NOMO-1 (cell line): ENCODE measurements around the gene AIFM1.

Experiments
- DNase-seq, 2 experiments: peaks; one replicate each; lab custom pipeline; 2025; ENCODE audit not compliant: unreplicated experiment in 2 of 2; lab: John Stamatoyannopoulos, UW

AIFM1 gene

GRCh38 chrX:130097507-130098209 is 68.0 kb downstream of the AIFM1 start:
- DNase-seq, result no peak

DNA sequence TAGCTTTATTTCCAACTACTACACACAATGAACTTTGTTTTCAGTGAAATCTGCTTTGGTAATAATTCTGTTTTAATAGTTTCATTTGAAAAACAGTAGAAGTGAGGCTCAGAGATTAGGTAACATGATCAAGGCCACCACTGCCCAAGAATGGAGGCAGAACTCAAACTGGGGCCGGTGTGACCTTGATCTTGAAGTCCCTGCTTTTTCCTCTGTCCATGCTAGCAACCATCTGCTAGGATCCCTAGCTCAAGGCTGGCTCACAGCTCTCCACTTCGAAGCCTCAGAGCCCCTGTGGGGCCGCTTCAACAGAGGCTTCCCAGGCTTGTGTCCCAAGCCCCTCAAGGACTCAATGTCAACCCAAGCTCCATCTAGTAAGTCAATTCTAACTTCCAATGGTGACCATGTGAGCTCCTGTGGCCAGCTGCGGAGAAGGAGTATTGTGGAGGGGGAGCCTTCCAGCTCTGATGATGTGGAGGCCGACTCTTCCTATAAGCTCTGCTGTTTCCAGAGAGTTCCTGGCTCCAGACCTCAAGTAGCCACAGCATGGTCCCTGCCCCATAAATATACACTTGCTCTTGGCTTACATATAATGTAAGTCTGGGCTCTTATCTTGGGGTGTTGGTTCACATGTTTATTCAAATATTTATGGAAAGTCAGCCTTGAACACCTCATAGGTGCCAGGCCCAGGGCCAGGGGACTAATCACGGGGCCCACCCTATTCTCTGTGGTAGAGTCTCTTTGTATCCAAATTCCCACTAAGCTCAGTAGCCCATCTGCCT is 70.2 kb downstream of the AIFM1 start:
- no peak for DNase-seq

GRCh38 chrX:130094696-130095095 is 70.9 kb downstream of the AIFM1 start:
- DNase-seq, result no peak

DNA sequence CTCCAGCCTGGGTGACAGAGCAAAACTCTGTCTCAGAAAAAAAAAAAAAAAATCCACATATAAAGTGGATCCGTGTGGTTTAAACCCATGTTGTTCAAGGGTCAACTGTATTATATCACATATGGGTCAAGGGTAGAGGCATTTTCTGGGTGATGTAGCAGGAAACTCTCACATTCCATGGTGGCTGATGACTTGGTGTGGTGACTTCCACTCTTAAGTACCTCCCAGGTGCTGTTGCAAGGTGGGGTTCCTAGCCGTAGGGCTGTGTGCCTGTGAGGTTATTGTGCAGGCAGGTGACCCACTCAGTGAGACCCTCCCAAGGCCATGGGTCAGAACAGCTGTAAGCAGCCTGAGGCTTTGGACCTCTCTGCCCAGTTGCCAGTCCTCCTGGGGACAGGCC is 72.4 kb downstream of the AIFM1 start:
- no peak for DNase-seq

- DNase-seq, result peak; percentile 85 to 86
Measured at GRCh38 chrX:130091980-130092522, 73.6 kb downstream of the AIFM1 start.

GRCh38 chrX:130090364-130090763 is 75.3 kb downstream of the AIFM1 start:
- no peak for DNase-seq

- DNase-seq, result peak; percentile 88 to 89
Measured at GRCh38 chrX:130086447-130087206, 79.0 kb downstream of the AIFM1 start.

DNA sequence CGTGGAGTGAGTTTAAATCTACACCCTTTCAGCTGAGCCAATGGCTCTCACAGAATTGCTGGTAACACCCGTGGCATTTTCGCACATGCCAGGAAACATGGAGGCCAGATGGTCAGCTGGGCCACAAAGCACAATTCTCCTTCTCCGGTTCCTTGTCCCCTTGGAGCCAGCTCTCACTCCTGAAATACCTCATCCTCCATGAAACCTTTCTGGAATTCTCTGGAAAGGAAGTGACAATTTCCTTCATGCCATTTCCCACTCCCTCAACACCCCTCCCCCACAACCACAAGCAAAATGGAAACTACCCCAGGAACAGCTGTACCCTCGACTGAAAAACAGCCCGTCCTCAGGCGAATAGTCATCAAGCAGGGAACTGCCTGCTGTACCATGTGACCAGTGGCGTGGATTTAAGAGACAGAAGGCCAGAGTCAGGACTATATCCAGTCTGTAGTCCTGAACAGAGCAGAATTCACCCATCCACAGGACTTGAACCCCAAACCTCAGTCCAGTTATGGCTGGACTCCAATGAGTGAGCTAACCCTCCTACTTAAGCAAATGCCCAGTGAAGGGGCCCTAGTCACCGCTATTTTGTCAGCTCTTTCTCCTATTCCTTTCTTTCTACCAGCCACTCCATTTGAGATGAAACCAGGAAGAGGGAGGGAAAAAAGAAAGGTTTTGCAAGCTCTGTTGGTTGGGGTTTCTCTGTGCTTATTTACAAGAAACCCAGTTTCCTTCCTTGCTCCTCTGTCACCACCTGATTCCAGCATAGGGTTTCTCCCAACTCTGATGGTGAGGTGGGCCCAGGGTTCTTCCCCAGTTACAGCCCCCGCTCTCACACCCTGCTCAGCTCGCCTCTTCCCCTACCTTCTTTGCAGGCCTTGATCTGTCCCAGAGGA is 79.8 kb downstream of the AIFM1 start:
- DNase-seq, result no peak

- peak; percentile 81 to 87 for DNase-seq
Measured at GRCh38 chrX:130084631-130085237, 80.9 kb downstream of the AIFM1 start.

DNA sequence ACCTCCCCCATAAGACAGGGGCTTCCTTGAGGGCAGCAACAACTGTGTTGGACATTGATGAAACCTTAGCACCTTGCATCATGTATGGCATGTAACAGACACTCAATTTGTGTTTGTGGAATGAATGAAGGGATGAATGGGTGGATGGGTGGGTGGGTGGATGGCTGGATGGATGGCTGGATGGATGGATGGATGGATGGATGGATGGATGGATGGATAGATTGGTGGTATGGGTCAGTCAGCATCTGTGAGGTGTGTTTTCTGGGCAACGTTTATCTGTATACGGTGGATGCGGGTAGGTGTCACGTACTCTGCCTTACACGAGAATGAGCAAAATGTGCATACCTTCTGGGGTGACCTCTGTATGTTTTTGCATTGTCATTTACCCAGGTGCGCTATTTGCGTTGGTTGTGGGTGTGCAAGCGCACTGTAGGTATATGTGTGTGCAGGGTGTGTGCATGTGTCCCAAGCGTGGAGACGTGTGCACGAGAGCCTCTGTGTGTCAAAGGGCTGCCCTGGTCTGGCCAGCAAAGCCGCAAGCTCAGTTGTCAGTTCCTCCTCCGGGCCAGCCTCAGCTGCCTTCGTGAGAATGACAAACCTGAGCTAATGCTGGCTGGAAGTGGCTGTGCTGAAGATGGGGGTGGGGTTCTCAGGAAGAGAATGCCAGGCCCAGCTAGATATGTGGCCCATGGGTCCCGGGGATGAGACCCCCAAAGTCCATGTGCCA is 81.8 kb downstream of the AIFM1 start:
- peak; percentile 79 to 80 for DNase-seq

- DNase-seq, result no peak
Measured at GRCh38 chrX:130083107-130083490, 82.5 kb downstream of the AIFM1 start.

DNA sequence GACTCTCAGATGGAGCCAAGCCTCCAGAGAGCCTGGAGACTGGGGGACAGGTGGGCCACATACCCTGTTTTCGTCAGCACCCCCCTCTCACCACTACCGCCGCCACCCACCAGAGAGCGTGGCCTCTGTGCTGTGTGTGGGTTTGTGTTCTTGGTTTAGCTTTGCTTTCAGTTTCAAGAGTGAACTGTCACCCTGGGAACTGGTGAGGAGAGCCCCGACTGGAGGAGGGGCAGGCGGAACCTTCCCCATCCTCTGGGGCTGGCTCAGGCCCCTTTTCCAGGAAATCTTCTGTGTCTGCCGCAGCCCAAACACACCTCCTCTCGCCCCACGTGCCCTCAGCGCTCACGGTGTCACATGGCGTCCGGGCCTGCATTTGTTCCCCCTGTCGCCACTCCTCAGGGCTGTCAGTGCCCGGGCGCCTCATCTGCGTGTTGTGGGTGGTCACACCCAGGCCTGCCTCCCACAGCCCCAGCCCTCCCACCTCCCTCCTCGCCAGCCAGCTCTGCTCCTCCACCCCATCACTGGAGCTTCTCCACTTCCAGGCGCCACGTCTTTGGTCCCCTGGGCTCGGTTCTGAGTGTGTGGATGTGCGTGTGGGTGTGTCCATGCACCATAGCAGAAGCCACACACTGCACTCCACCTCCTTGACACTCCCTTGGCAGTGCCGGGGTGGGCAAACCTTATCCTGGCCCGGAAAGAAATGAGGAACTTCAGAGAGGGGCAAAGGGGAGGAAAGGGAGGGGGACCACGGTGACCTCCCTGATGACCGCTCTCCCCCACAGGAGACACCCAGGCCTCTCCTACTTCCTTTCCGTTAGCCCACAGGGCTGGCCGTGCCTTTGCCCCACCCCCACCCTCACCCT is 83.2 kb downstream of the AIFM1 start:
- peak; percentile 80 to 86 for DNase-seq

- DNase-seq, result no peak
Measured at GRCh38 chrX:130081421-130082045, 84.1 kb downstream of the AIFM1 start.

DNA sequence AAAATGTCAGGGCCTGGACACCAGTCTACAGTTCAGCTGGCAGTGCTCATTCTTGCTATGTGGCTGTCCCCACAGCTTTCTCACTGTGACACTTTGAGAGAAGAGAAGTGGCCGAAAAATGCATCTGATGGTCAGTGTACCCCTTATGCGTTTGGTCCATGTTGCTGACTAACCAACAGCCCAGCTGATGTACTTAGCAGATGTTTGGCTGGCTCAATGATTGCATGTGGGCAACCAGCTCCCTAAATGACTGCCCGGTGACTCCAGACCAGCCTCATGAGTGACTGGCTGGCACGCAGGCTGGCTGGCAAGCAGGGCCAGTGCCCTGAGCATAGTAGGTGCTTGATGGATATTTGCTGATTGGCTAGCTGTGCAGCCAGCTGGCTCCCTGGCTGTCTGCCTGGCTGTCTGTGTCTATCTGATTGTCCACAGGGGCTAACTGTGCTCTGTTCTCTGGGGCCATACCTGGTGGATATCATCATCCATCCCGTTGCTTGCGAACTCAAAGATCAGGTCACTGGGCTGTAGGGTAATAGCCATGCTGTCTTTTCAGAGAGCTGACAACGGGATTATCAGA is 84.8 kb downstream of the AIFM1 start:
- DNase-seq, result no peak

DNA sequence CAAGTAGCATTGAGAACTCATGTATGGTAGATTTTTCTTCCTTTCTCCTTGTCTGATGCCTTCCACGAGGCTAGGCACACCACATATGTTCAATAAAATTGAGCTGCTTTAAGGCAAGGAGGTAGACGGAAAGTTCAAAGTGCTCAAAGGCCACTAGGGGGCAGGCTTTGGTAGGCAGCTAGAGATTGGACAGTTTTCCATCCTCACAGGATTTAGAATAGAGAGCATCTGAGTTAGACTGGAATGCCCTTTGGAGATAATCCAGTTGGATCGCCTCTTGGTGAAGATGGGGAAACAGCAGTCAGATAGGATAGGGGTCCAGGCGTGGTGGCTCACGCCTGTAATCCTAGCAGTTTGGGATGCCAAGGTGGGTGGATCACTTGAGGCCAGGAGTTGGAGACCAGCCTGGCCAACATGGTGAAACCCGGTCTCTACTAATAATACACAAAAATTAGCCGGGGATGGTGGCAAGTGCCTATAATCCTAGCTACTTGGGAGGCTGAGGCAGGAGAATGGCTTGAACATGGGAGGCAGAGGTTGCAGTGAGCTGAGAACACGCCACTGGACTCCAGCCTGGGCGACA is 85.7 kb downstream of the AIFM1 start:
- DNase-seq, result peak; percentile 39 to 56
